Ishikawa (cell line): ENCODE measurements around the gene KCNQ1.

Experiments
- EP300 ChIP-seq: IDR thresholded peaks from 2 replicates; pipeline ENCODE4 v1.6.1; 2012; ENCODE audit warnings: borderline replicate concordance
- FOXM1 ChIP-seq: IDR thresholded peaks from 2 replicates; pipeline ENCODE4 v1.6.1; 2012; ENCODE audit warnings: low read depth, borderline replicate concordance
- RAD21 ChIP-seq: IDR thresholded peaks from 2 replicates; pipeline ENCODE4 v1.6.1; 2012; ENCODE audit warnings: low read depth

DNA sequence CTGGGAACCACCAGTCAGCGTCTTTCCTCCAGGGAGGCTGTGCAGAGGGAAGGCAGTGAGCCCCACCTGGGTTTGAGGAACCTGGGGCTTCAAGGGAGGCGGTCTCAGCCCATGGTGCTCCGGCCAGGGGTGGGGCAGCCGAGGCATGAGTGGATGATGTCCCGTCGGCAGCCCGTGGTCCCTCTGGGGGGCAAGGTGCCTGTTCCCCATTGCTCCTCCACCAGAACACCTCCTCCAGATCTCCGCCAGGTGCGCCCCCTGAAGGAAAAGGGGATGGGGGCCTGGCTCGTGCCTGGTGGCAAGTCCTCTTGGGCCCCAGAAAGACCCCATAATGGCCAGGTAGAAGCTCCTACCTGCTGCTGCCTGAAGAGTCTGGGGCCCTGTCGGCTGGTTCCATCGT lies 94.1 kb downstream of the KCNQ1 start:
- TF ChIP-seq RAD21 (no peak), FOXM1 (no peak), EP300 (no peak)
